Stimulated activated CD4-positive, alpha-beta T cell treated with anti-CD3 and anti-CD28 coated beads, Interleukin-1b, Interleukin-23, amount 100 ng/mL, for 48 hours (primary cell): Measurements from ENCODE around the gene IL1R2.
A peak's percentile ranks its signal among the peaks of the same experiment; 100 is the strongest.
"Not testable (repeated sequence)": the region's sequence is repeated elsewhere in the genome, so short reads cannot be mapped to it uniquely, and the experiment has no call there.

Source experiments
- DNase-seq: peaks from one replicate; pipeline ENCODE4 v3.0.0-alpha.2; 2020

Gene IL1R2

GRCh38 chr2:102063941-102064678 is 72.3 kb downstream of the IL1R2 start:
- peak; percentile 76 for DNase-seq

- no peak for DNase-seq
Measured at GRCh38 chr2:102064679-102065674, 73.2 kb downstream of the IL1R2 start.

- no peak for DNase-seq
Measured at GRCh38 chr2:102065675-102066252, 74.0 kb downstream of the IL1R2 start.

GRCh38 chr2:102066554-102066953 is 74.8 kb downstream of the IL1R2 start:
- DNase-seq, result no peak

- not testable (repeated sequence) for DNase-seq
Measured at GRCh38 chr2:102068126-102068525, 76.4 kb downstream of the IL1R2 start.

GRCh38 chr2:102069311-102069974 is 77.7 kb downstream of the IL1R2 start:
- no peak for DNase-seq

- no peak for DNase-seq
Measured at GRCh38 chr2:102070058-102070642, 78.4 kb downstream of the IL1R2 start.

GRCh38 chr2:102072741-102073140 is 81.0 kb downstream of the IL1R2 start:
- no peak for DNase-seq

GRCh38 chr2:102073168-102073724 is 81.5 kb downstream of the IL1R2 start:
- DNase-seq, result no peak

- DNase-seq, result no peak
Measured at GRCh38 chr2:102074152-102074783, 82.5 kb downstream of the IL1R2 start.

- DNase-seq, result no peak
Measured at GRCh38 chr2:102075479-102075878, 83.7 kb downstream of the IL1R2 start.

GRCh38 chr2:102076512-102076911 is 84.8 kb downstream of the IL1R2 start:
- DNase-seq, result no peak
